Measurements from ENCODE around the gene TGFBI.

TGFBI gene

DNA sequence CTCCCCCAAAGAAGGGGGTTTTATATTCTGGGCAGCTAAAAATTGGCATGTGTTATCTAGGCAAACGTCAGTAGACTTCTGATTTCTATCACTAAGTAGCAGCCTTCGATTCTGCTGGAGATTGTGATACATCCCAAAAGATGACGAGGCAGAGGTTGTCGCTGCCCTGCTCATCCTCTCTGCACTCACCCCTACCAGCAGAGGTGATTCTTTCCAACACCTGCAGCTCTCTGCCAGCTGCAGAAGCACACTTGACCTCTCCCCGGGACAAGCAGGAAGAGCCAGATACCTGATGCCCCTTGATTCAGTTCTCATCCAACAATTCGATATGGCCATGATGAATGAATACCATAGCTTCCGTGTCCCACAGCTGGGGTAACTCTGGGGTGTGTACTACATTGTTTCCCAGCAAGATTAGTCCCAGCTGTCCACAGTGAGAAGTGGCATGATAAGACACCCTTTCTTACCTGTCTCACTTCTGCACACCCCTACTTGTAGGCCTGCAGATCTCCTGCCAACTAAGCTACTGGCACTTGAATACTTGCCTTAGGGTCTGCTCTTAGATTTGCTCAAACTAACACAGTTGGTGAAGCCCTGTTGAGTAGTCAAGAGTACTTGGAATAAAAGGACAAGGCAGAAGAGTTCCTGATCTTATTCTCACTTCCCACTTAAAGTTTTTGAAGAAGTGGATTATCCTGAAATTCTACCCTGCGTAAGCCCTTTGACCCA is 66.3 kb downstream of the TGFBI start:
- DNase-seq = no peak

DNA sequence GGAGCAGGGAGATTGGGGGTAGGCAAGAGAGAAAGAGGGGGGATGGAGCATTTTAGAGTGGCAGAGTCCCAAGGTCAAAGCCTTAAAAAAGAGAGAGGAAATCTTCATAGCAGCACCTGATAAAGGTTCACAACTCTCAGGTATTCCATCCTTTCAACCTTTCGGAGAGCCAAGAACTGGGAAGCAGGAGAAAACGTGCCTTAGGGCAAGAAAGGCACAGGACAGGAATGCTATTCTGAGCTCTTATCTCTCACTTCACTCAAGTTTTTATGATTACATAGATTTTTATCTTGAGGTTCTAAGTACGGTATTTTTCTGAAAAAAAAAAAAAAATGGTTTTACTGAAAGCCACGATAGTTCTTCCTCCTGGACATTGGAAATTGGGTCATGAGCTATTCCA is 69.4 kb downstream of the TGFBI start:
- no peak for DNase-seq

DNA sequence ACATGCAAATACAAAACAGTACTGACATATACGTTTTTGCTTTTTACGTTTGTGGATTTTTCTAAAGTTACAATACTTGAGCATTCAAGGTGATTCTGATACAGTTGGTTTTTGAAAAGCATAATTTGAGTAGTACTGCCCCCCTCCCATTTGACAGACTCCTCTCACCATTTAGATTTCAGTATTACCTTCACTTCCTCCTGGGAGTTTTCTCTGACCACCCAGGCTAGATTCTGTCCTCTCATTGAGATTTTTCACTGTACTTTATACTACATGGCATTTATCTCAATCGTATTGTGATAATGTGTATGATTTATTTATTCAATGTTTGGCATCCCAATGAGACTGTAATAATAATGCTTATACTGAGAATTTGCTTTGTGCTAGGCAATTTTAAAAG is 71.1 kb downstream of the TGFBI start:
- no peak for DNase-seq

- no peak for DNase-seq
Observed at GRCh38 chr5:136101884-136102283, 73.1 kb downstream of the TGFBI start.

DNA sequence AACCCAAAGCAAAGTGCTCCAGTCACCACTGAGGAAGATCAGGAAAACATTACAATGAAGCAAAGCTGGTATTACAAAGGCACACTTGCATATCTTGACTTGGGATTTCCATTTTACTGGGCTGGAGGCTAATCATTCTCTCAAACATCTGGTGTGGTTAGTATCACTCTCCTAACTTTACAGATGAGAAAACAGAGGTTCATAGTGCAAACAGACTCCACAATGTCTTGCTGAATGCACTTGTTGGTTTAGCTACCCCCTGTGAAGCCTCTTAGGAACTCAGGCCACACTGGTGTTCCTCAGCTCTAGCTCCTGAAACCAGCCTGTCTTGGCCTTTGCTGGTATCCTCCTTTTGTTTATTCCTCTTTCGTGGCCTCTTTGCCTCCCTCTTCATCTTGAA is 74.3 kb downstream of the TGFBI start:
- no peak for DNase-seq

DNA sequence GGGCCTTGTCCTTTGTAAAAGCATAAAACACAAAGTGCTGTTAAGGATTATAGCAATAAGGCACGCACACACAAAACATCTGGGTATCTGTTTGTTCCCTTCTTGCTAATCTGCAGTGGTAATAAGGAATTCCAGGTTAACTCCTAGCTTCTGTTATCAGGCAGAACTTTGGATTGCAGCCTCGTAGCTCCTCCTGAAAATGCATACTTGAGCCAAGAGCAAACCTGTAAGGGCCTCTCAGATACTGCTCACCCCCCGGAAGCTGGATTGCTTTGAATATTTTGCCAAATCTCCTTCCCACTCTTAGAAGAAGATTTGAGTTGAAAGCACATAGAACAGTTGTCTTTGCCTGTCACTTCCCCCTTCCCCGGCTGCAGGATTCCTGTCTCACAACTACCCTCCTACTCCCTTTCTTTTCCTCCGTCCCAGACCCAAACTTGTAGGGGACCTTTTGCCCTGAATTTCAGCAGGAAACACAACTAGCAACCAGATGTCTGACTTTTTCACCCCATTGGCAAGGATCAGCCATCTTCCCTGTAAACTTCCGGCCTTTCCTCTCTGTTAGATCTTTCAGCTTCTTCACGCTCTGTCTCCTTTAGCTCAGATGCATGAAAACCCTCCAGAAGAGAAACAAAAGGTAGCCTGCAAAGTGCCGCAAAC is 75.6 kb downstream of the TGFBI start:
- no peak for DNase-seq

- DNase-seq = no peak
Observed at GRCh38 chr5:136106351-136107031, 77.7 kb downstream of the TGFBI start.

DNA sequence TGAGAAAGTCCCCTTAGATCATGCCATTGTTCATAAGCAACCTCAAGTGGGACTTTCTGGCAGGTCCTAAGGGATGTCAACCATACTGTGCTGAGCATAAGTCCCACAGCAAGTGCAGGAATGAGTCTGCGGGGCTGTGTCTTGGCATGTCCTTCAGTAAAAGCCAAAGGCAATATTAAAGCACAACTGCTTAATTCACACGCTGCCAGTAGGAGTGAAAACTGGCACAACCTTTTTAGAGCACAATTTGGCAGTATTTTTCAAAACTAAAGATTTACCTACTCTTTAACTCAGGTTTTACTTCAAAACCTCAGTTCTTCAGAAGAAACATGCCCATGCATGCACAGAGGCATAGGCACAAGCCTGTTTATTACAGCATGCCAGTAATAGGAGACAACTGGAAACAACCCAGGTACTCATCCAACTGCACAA is 79.4 kb downstream of the TGFBI start:
- DNase-seq = no peak

GRCh38 chr5:136108766-136109165 is 80.0 kb downstream of the TGFBI start:
- no peak for DNase-seq

DNA sequence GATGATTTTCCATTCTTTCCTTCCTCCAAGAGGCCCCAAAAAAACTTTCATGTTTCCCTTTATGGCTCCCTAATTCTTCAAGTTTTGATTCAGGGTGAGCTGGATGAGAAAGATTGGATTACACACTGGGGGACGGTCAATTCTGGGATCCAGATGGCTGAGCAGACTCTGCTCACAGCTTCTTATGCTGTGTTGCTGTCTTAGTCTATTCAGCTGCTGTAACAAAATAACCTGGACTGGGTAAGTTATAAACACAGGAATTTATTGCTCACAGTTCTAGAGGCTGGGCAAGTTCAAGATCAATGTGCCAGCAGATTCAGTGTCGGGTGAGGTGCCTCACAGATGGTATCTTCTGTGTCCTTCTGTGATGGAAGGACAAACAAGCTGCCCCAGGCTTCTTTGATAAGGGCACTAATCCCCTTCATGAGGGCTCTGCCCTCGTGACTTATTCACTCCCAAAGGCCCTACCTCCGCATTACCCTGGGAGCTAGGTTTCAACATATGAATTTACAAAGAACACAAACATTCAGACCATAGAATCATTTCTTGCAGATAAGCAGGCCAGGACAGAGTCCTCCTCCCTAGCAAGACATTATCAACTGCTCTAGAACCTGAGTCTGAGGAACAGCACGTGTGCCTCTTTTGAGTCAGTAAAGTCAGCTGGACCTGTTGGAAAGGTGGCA is 80.8 kb downstream of the TGFBI start:
- no peak for DNase-seq
